Nephron progenitor cell (in vitro differentiated cells): ENCODE data around the gene NFIA.

Source experiments
- DNase-seq: peaks from one replicate; pipeline ENCODE4 v3.0.0; 2021
- H3K27ac Mint-ChIP-seq: 2 replicates; pipeline ENCODE4 v1.8.0; 2021; ENCODE audit warnings: mild to moderate bottlenecking, moderate library complexity, mixed read lengths
- H3K27me3 Mint-ChIP-seq: 2 replicates; pipeline ENCODE4 v1.8.0; 2021; ENCODE audit warnings: mild to moderate bottlenecking, low read depth, mixed read lengths; ENCODE audit not compliant: poor library complexity
- H3K36me3 Mint-ChIP-seq: 2 replicates; pipeline ENCODE4 v1.8.0; 2021; ENCODE audit warnings: low read depth, mixed read lengths
- H3K4me1 Mint-ChIP-seq: 2 replicates; pipeline ENCODE4 v1.8.0; 2021; ENCODE audit warnings: mixed read lengths
- H3K4me3 Mint-ChIP-seq: 2 replicates; pipeline ENCODE4 v1.8.0; 2021; ENCODE audit warnings: mild to moderate bottlenecking, moderate library complexity, mixed read lengths
- H3K9me3 Mint-ChIP-seq: 2 replicates; pipeline ENCODE4 v1.8.0; 2021; ENCODE audit warnings: mild to moderate bottlenecking, moderate library complexity, mixed read lengths
- TF ChIP-seq, protein P1 (sequence below): fragments of 200-600 bp; sonication (generic); IDR thresholded peaks from 2 replicates; pipeline ENCODE4 v1.5.0; 2021; ENCODE audit warnings: antibody characterized with exemption

Gene NFIA

DNA sequence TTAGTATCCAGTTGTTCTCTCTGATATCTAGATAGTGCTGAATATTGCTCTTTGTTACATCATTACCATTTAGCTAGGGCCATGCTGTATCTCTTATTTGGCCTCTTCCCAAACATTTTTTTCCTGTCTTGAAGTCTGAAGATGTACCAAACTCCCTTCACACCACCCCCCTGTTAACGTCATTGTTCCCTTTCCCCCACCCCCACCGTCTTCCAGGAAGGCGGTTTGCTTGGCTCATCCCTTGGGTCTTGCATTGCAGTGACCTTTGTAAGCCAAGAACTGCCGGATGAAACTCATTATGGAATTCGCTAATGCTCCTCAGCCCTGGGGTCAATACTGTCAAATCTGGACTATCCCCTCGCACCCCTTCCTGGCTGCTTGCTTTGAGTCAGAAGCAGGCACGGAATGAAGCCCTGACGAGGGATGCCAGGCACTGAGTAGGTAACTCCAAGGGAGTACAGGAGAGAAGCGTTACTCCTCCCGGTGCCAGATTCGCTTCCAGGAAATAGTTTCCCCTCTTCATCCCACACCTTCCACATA is 359.4 kb downstream of the NFIA start:
- DNase-seq: no peak

DNA sequence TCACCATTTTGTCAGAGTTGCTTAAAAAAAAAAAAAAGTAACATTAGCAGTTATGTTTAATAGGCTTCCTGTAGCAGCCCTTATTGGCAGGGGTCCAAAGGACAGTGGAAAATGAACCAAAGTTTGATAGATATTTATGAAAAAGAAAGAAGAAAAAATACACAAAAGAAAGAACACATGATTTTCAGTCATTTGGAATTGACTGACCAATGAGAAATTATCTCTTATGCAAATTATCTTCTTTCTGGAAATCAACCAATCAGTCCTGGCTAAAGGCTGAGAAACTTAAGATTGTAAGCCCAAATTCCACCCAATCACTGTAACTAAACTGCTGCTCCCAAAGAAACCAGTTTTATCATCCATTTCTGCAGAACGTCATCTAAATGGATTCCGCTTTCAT is 360.2 kb downstream of the NFIA start:
- TF ChIP-seq, protein P1, sequence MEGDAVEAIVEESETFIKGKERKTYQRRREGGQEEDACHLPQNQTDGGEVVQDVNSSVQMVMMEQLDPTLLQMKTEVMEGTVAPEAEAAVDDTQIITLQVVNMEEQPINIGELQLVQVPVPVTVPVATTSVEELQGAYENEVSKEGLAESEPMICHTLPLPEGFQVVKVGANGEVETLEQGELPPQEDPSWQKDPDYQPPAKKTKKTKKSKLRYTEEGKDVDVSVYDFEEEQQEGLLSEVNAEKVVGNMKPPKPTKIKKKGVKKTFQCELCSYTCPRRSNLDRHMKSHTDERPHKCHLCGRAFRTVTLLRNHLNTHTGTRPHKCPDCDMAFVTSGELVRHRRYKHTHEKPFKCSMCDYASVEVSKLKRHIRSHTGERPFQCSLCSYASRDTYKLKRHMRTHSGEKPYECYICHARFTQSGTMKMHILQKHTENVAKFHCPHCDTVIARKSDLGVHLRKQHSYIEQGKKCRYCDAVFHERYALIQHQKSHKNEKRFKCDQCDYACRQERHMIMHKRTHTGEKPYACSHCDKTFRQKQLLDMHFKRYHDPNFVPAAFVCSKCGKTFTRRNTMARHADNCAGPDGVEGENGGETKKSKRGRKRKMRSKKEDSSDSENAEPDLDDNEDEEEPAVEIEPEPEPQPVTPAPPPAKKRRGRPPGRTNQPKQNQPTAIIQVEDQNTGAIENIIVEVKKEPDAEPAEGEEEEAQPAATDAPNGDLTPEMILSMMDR: no peak
- Mint-ChIP-seq H3K4me1 (peaks cover 43% of the 10 kb centered on the region), H3K27me3 (peaks cover 19% of the 10 kb centered on the region), H3K27ac (no peak overlapping the region), H3K4me3 (no peak overlapping the region), H3K36me3 (no peaks in the 10 kb centered on the region), H3K9me3 (no peaks in the 10 kb centered on the region)
- DNase-seq: no peak

More for the DNA sequence above, 359.4 kb downstream of the NFIA start:
- H3K9me3 Mint-ChIP-seq: no peaks in the 10 kb centered on the region
- H3K27ac Mint-ChIP-seq: no peak overlapping the region
- peaks cover 36% of the 10 kb centered on the region for H3K4me1 Mint-ChIP-seq
- H3K36me3 Mint-ChIP-seq: no peaks in the 10 kb centered on the region
- TF ChIP-seq, protein P1: no peak
- H3K4me3 Mint-ChIP-seq: no peak overlapping the region
- H3K27me3 Mint-ChIP-seq: peaks cover 19% of the 10 kb centered on the region

DNA sequence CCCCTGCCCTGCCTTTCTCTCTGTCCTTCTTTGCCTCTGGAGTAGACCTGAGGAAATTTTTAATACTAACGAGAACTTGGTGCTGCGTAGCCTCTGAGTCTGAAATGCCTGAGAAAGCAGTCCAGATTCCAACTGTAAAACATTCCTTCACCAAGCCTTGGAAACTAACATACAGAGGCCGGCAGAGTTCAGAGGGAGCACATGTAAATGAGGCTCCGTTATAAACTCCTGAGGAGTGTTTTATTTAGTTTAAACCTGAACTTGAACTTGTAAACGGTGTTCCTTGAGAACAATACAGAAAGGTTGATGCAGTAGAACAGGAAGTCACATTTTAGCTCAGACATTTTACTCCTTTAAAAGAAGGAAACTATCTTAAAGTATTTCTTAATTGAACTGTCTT is 361.9 kb downstream of the NFIA start:
- Mint-ChIP-seq H3K27me3 (peaks cover 19% of the 10 kb centered on the region), H3K4me1 (peaks cover 61% of the 10 kb centered on the region), H3K27ac (no peak overlapping the region), H3K4me3 (no peak overlapping the region), H3K9me3 (no peaks in the 10 kb centered on the region), H3K36me3 (no peaks in the 10 kb centered on the region)
- TF ChIP-seq, protein P1: no peak
- no peak for DNase-seq

DNA sequence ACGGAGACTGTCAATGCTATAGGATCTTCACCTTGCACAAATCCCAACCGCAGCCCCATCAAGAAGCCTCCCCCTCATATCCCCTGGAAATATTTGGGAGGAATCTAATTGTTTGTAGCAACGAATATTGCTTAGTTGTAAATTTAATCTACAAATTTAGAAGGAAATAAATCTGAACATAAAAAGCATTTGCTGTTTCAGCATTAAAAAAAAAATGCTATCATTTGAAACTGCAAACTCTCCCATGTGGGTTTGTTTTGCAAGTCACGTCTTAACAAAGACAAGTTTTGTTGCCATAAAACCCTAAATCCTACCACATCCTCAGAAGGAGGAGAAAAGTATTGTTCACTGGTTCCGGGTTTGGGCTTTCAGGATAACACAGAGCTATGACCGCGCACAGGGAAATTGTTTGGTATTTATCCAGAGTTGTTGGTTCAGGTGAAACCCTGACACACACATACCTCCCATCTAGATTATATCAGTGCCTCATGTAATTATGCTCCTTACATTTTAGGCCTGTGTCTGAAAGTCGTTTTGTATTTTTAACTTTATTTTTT is 363.0 kb downstream of the NFIA start:
- H3K27me3 Mint-ChIP-seq: peaks cover 19% of the 10 kb centered on the region
- H3K4me3 Mint-ChIP-seq: no peak overlapping the region
- no peaks in the 10 kb centered on the region for H3K9me3 Mint-ChIP-seq
- TF ChIP-seq, protein P1: no peak
- no peak for DNase-seq
- no peak overlapping the region for H3K27ac Mint-ChIP-seq
- H3K4me1 Mint-ChIP-seq: peaks cover 66% of the 10 kb centered on the region
- H3K36me3 Mint-ChIP-seq: no peaks in the 10 kb centered on the region

DNA sequence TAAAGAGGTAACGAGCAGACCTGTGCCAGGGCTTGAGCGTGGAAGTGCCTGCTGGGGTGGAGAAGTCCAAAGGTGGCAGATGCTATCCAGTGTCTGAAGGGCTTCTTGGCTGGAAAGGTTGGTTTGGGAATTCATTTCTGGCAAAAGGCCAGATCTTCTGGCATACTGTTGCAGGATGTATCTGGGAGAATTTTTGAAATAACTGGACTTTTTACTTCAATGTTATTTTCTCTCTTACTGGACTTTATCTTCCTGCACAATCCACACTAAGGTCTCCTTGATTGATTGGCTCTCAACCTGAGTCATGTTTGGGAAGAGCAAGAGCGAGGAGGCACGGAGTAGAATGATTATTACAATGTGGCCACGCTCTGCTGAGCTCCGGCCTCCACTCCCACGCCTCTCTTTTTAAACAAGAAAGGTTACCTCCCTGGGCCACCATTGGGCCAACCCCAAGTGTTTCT is 364.2 kb downstream of the NFIA start:
- Mint-ChIP-seq H3K4me3 (no peak overlapping the region), H3K4me1 (peaks cover 76% of the 10 kb centered on the region), H3K9me3 (no peaks in the 10 kb centered on the region), H3K27ac (no peak overlapping the region), H3K27me3 (peaks cover 19% of the 10 kb centered on the region), H3K36me3 (no peaks in the 10 kb centered on the region)
- no peak for DNase-seq
- TF ChIP-seq, protein P1: no peak
